OCI-M2 (cell line): ENCODE results near the gene PPFIA2.
"Not testable (repeated sequence)": the region's sequence is repeated elsewhere in the genome, so short reads cannot be mapped to it uniquely, and the experiment has no call there.

ENCODE experiments used
- DNase-seq: peaks from one replicate; lab custom pipeline; 2025; ENCODE audit not compliant: unreplicated experiment; lab: John Stamatoyannopoulos, UW

The PPFIA2 gene

DNA sequence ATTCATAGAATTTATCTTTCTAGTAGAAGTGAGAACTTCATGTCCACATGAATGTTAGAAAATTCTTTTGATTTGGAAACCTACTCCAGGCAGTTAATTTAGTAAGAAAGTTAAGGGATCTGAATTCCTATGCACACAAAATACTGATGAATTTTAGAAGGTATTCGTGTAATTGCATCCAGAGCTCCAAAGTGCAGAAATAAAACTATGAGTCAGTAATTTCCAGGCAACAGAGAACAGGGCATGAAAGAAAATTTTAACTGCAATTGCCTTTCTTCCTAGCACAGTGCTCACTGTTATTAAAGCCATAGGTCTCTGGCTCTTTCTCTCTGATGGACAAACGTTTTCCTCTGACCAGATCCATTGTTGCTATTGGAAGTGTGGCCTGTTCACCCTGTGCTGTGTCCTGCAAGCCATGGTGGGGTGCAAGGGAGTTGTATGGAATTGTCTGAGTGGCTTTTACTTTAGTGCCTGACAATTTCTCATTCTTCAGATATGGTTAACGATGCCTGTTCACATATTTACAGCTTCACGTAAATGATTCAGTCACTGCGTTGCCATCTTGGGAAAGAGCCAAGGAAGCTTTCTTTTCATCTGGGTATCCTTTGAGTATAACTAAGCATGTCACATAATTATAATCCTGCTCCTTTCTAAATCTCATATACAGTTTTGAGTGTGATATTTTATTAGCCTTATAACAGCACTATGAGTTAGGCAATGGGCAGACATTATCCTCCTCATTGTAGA lies 536.1 kb downstream of the PPFIA2 start:
- no peak for DNase-seq

DNA sequence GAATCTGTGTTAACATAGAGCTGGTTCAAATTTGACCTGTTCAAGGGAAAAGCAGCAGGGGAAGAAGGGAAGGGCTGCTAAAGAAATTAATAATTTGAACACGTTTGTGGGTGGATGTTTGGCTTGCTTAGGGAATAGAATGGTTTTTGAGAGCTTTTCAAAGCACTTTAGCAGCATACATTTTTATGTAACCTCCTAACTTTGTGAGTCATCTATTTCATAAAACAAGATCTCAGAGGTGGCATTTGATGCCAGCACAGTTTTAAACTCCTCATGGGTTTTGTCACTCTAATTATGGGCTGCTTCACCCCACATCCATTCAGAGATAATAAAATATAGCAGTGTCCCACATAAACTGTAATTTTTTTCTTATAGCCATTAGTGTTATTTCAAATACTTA lies 537.5 kb downstream of the PPFIA2 start:
- DNase-seq = no peak

DNA sequence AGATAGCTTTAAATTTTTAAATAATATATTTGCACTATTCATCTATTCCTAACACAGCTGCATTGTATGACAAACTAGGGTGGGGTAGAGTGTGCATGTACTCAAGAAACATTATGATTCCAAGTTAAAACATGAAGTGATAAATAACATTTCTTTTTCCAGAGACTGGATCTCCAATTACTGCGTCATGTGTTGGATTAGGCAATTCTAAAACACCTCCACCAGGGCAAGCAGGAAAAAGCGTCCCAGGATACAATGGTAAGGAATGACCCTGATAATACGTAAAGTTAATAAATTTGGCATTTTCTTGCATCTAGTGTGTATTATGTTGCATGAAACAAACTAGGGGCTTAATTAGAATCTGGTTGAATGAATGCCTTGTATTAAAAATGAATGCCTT lies 542.4 kb downstream of the PPFIA2 start:
- no peak for DNase-seq

DNA sequence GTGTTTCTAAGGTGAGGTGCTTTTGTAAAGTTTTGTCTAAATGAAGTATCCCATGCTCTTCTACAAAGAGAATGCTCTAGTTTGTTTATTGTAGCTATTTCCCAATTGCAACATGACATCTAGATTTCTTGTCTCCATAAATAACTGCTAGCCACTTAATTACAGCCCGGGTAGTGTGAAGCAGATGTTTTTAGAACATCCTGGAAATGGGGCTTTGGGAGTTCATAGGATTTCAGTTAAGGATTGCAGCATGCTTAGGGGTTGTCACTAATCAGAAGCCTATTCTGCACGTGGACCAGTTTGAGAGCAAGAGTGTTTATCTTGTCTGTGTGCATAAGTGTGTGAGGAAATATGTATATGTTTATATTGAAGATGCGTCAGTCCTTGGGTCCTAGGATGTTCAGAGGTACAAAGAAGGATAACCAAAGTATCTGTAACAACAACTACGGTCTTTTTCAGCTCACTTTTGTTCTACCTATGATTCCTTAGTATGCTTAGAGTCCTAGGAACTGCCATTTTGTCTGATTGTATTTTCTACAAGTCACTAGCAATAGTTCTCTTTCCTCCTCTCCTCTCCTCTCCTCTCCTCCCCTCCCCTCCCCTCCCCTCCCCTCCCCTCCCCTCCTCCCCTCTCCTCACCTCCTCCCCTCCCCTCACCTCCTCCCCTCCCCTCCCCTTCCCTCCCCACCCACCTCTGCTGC lies 546.0 kb downstream of the PPFIA2 start:
- no peak for DNase-seq

DNA sequence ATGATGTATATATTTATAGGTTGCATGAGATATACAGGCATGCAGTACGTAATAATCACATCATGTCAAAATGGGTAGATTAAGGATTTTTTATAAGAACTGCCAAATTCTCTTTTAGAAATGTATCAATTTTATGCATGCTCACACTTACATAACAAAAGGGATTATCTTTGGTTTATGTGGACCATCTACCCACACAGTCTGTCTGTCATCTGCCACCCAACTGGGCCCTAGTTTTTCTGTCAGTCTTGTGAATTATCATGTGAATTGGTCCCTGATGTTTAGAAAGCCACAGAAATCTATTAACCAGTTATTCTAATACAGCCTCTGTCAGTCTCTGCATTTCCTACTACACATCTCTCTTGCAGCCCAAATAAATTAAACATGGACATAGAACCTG lies 547.8 kb downstream of the PPFIA2 start:
- no peak for DNase-seq

DNA sequence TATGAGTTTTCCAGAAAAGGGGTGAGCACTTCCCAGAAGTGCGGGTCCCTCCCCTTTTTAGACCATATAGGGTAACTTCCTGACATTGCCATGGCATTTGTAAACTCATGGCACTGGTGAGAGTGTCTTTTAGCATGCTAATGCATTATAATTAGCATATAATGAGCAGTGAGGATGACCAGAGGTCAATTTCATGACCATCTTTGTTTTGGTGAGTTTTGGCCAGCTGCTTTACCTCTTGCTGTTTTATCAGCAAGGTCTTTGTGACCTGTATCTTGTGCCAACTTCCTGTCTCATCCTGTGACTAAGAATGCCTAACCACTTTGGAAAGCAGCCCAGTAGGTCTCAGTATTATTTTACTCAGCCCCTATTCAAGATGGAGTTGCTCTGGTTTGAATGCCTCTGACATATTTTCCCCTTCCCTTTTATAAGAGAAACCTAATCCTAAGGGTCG lies 549.4 kb downstream of the PPFIA2 start:
- DNase-seq = not testable (repeated sequence)

DNA sequence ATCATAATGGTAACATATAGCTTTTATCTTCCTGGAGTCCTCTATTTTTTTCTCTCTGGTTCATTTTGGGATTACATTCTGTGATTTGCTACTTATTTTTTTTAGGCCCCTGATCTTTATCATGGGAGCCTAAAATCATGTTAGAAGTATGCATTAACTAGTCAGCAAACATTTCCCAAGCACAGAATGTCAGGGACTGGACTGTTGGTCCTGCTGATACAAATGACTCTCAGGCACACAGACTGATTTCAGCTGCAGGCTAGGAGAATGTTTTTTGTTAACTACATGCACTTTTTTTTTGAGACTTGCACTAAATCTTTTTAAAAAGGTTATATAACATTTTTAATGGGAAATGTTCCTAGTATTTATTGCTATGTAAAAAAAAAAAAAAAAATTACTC lies 550.1 kb downstream of the PPFIA2 start:
- DNase-seq = no peak

DNA sequence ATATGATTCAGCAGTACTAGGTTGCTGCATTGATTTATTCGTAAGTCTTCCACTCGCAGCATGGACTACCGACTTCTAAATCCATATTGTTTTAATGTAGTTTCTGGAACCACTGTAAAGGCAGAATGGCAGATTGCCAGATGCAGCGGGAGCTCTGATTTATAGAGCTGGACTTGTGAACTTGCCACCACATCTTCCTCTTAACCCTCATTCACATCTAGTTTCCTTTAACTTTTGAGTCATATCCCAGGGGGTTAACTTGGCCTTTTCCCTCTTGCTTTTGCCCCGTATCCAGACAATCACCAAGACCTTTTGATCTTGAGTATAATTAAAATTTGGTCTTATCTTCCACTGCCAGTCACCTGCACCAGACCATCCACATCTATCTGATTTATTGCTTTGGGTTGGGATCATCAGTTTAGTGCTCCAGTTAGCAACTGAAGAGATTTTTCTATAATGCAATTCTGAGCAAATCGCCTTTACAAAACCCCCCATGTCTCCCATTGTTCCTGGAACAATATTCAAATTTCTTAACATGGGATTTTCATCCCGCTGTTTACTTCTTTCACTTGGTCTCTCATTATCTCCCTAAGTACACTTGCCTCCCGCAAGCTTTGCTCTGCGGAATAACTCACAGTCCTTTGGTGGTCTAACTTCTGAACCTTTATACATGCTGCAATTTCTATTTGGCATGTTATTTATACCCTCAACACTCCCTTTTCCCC lies 550.8 kb downstream of the PPFIA2 start:
- no peak for DNase-seq
